ENCODE data around the gene FBXO48. TPM values are rescaled to one million over a fixed set of nuclear protein-coding genes. Genes with fewer than 3 reads are reported as not detected.

FBXO48 gene
- total and polyA plus RNA-seq, 10 of the 15 experiments (the other 5 are each of a cell fraction or from before 2014, with no cell fraction given), result 0.56 to 2.3 (median 1.2) TPM

DNA sequence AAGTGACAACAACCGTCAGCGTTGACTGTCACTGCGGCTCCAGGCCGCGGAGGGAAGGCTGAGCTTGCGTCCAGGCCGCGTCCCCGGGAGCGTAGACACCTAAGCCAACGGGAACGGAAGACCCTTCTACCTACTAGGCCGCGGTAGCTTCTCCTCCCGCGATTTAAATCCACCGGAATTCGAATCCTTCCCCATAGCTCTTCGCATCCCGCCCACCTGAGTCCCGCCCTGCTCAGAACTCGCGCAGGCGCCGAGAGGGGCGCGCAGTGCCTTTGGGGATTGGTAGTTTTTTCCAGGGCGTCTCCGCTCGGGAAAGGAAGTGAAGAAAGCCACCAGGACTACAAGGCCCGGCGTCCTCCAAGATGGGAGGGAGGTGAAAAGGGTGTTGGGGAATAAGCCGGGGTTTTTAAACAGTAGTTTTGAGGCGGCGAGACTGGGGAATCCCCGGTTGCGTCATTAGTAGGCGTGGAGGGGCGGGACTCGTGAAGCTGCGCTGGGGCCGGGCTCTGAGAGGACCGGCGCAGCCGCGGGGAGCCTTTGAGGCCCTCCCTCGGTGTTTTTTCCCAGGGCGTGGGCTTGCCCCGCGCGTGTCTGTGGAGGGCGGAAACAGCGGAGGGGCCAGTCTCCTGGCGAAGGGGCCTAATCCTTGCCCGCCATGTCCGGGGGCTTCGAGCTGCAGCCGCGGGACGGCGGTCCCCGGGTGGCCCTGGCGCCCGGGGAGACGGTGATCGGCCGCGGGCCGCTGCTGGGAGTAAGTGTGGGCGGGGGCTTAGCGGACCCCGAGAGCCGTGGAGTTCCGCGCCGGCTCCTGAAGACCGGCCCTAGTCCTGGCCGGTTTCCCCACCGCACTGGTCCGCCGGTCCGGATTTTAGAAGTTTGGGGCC lies at the start of gene FBXO48, which contains the start of gene APLF (continued):
- peak; percentile 78 for TF ChIP-seq TARDBP (IDR thresholded peaks at IDR 0.05; ENCODE audit: borderline replicate concordance)
- TF ChIP-seq STAT1 (conservative IDR thresholded peaks at IDR 0.05), result 0 out of 2 replicates have a peak, but pooled peaks have one; percentile 23
- peak; percentile 47 for TF ChIP-seq BCL3 (IDR thresholded peaks at IDR 0.05; ENCODE audit: borderline replicate concordance, insufficient read depth, low read depth, low read length, poor library complexity, severe bottlenecking)
- peak; percentile 51 for TF ChIP-seq FOXK2 (IDR thresholded peaks at IDR 0.05)
- TF ChIP-seq HCFC1 (IDR thresholded peaks at IDR 0.05; ENCODE audit: low read length), result peak; percentile 98
- TF ChIP-seq KLF5 (IDR thresholded peaks at IDR 0.05; ENCODE audit: partially characterized antibody), result peak; percentile 48
- peak; percentile 36; the same call in 1 of the 2 replicates for TF ChIP-seq ATF3 (IDR thresholded peaks at IDR 0.05; ENCODE audit: borderline replicate concordance, extremely low read depth, low read depth, low read length)
- TF ChIP-seq, protein P1, sequence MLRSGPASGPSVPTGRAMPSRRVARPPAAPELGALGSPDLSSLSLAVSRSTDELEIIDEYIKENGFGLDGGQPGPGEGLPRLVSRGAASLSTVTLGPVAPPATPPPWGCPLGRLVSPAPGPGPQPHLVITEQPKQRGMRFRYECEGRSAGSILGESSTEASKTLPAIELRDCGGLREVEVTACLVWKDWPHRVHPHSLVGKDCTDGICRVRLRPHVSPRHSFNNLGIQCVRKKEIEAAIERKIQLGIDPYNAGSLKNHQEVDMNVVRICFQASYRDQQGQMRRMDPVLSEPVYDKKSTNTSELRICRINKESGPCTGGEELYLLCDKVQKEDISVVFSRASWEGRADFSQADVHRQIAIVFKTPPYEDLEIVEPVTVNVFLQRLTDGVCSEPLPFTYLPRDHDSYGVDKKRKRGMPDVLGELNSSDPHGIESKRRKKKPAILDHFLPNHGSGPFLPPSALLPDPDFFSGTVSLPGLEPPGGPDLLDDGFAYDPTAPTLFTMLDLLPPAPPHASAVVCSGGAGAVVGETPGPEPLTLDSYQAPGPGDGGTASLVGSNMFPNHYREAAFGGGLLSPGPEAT (IDR thresholded peaks at IDR 0.05; ENCODE audit: low read depth), result peak; percentile 40; the same call in 1 of the 2 replicates
- no peak for TF ChIP-seq POU2F2 (IDR thresholded peaks at IDR 0.05; ENCODE audit: borderline replicate concordance, low read depth, low read length)
- TF ChIP-seq, protein P2, sequence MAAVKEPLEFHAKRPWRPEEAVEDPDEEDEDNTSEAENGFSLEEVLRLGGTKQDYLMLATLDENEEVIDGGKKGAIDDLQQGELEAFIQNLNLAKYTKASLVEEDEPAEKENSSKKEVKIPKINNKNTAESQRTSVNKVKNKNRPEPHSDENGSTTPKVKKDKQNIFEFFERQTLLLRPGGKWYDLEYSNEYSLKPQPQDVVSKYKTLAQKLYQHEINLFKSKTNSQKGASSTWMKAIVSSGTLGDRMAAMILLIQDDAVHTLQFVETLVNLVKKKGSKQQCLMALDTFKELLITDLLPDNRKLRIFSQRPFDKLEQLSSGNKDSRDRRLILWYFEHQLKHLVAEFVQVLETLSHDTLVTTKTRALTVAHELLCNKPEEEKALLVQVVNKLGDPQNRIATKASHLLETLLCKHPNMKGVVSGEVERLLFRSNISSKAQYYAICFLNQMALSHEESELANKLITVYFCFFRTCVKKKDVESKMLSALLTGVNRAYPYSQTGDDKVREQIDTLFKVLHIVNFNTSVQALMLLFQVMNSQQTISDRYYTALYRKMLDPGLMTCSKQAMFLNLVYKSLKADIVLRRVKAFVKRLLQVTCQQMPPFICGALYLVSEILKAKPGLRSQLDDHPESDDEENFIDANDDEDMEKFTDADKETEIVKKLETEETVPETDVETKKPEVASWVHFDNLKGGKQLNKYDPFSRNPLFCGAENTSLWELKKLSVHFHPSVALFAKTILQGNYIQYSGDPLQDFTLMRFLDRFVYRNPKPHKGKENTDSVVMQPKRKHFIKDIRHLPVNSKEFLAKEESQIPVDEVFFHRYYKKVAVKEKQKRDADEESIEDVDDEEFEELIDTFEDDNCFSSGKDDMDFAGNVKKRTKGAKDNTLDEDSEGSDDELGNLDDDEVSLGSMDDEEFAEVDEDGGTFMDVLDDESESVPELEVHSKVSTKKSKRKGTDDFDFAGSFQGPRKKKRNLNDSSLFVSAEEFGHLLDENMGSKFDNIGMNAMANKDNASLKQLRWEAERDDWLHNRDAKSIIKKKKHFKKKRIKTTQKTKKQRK (IDR thresholded peaks at IDR 0.05; ENCODE audit: low read depth, low read length), result no peak
- TF ChIP-seq PAX5 (IDR thresholded peaks at IDR 0.05; ENCODE audit: borderline replicate concordance, low read depth, low read length), result no peak
- TF ChIP-seq CHD2 (IDR thresholded peaks at IDR 0.05; ENCODE audit: borderline replicate concordance, low read depth, low read length), result peak; percentile 83
- TF ChIP-seq SUPT20H (IDR thresholded peaks at IDR 0.05; ENCODE audit: borderline replicate concordance, control insufficient read depth, low read depth, low read length), result no peak
- no peak for TF ChIP-seq EZH2 (IDR thresholded peaks at IDR 0.05; ENCODE audit: borderline replicate concordance, control insufficient read depth, low read depth, low read length)
- 0 out of 4 replicates have a peak, but pooled peaks of 1 of the 2 experiments have one; percentile 70 for TF ChIP-seq CEBPB (IDR thresholded peaks at IDR 0.05; ENCODE audit: borderline replicate concordance in 1 of 2, low read depth in 2 of 2, low read length in 2 of 2)
- TF ChIP-seq SPI1 (IDR thresholded peaks at IDR 0.05; ENCODE audit: borderline replicate concordance, insufficient read depth, low read depth, low read length), result peak; percentile 63; the same call in 1 of the 2 replicates
- TF ChIP-seq SIX5 (IDR thresholded peaks at IDR 0.05; ENCODE audit: low read depth, low read length, severe bottlenecking), result peak; percentile 97
- TF ChIP-seq EGR1 (IDR thresholded peaks at IDR 0.05; ENCODE audit: borderline replicate concordance in 1 of 2, low read depth in 2 of 2, low read length in 2 of 2), result peak in 1 of 2 experiments; percentile 51; a peak in 1 of 3 replicates
- TF ChIP-seq ZSCAN29 (IDR thresholded peaks at IDR 0.05), result peak; percentile 78; the same call in 1 of the 2 replicates
- peak; percentile 76 for TF ChIP-seq NR2F1 (conservative IDR thresholded peaks at IDR 0.05)
- TF ChIP-seq NFXL1 (IDR thresholded peaks at IDR 0.05; ENCODE audit: borderline replicate concordance), result no peak
